H9 (cell line): ENCODE data around the gene RMDN2. TPM values are rescaled to one million over a fixed set of nuclear protein-coding genes. Genes with fewer than 3 reads are reported as not detected.

Source experiments
- DNase-seq: peaks from one replicate; pipeline ENCODE4 v3.0.0-alpha.2; 2017
- H2AFZ ChIP-seq: one replicate; pipeline ENCODE4 v1.6.1; 2013; ENCODE audit warnings: mild to moderate bottlenecking, low read length, control low read depth, moderate library complexity
- H2AK5ac ChIP-seq: 2 replicates; pipeline ENCODE4 v1.6.1; 2013; ENCODE audit warnings: low read length, control low read depth, mixed read lengths; ENCODE audit not compliant: insufficient read length
- H2BK120ac ChIP-seq: one replicate; pipeline ENCODE4 v1.6.1; 2013; ENCODE audit warnings: low read depth, mild to moderate bottlenecking, low read length, control low read depth, inconsistent platforms; ENCODE audit not compliant: poor library complexity, severe bottlenecking
- H2BK12ac ChIP-seq: 2 replicates; pipeline ENCODE4 v1.6.1; 2013; ENCODE audit warnings: low read length, control low read depth, mixed read lengths, low read depth; ENCODE audit not compliant: insufficient read length
- H2BK15ac ChIP-seq: 2 replicates; pipeline ENCODE4 v1.6.1; 2013; ENCODE audit warnings: low read depth, low read length, control low read depth
- H2BK20ac ChIP-seq: one replicate; pipeline ENCODE4 v1.6.1; 2013; ENCODE audit warnings: low read depth, mild to moderate bottlenecking, low read length, control low read depth, inconsistent platforms; ENCODE audit not compliant: poor library complexity, severe bottlenecking
- H2BK5ac ChIP-seq: 2 replicates; pipeline ENCODE4 v1.6.1; 2013; ENCODE audit warnings: low read length, control low read depth, mixed read lengths; ENCODE audit not compliant: insufficient read length
- H3K14ac ChIP-seq: 2 replicates; pipeline ENCODE4 v1.6.1; 2013; ENCODE audit warnings: low read length, control low read depth; ENCODE audit not compliant: insufficient read depth
- H3K18ac ChIP-seq: 2 replicates; pipeline ENCODE4 v1.6.1; 2013; ENCODE audit warnings: low read depth, mild to moderate bottlenecking, mixed read lengths, low read length, control low read depth; ENCODE audit not compliant: insufficient read length
- H3K23ac ChIP-seq: 2 replicates; pipeline ENCODE4 v1.6.1; 2013; ENCODE audit warnings: low read length, control low read depth, mixed read lengths, low read depth; ENCODE audit not compliant: insufficient read length
- H3K23me2 ChIP-seq: 2 replicates; pipeline ENCODE4 v1.6.1; 2013; ENCODE audit warnings: low read depth, mild to moderate bottlenecking, mixed read lengths, low read length, control low read depth; ENCODE audit not compliant: insufficient read length, poor library complexity, severe bottlenecking
- H3K27ac ChIP-seq: 2 replicates; pipeline ENCODE4 v1.5.1; 2013; ENCODE audit warnings: low read length, control low read depth, mixed read lengths, low read depth; ENCODE audit not compliant: insufficient read length
- H3K27me3 ChIP-seq: 2 replicates; pipeline ENCODE4 v1.6.1; 2013; ENCODE audit warnings: low read length, control low read depth, inconsistent platforms; ENCODE audit not compliant: insufficient read depth
- H3K4ac ChIP-seq: 2 replicates; pipeline ENCODE4 v1.6.1; 2013; ENCODE audit warnings: low read depth, mild to moderate bottlenecking, control low read depth, inconsistent platforms, low read length, moderate library complexity
- H3K4me1 ChIP-seq: 2 replicates; pipeline ENCODE4 v1.6.1; 2013; ENCODE audit warnings: low read length, control low read depth, inconsistent platforms; ENCODE audit not compliant: insufficient read depth
- H3K4me2 ChIP-seq: 2 replicates; pipeline ENCODE4 v1.6.1; 2013; ENCODE audit warnings: low read length, control low read depth, mixed read lengths; ENCODE audit not compliant: insufficient read length, insufficient read depth
- H3K56ac ChIP-seq: 2 replicates; pipeline ENCODE4 v1.6.1; 2013; ENCODE audit warnings: low read depth, mild to moderate bottlenecking, mixed read lengths, low read length, control low read depth; ENCODE audit not compliant: insufficient read length
- H3K79me1 ChIP-seq: 2 replicates; pipeline ENCODE4 v1.6.1; 2013; ENCODE audit warnings: low read depth, mild to moderate bottlenecking, moderate library complexity, low read length, control low read depth, inconsistent platforms; ENCODE audit not compliant: insufficient read depth, poor library complexity, severe bottlenecking
- H3K79me2 ChIP-seq: 2 replicates; pipeline ENCODE4 v1.6.1; 2013; ENCODE audit warnings: low read length, control low read depth, inconsistent platforms; ENCODE audit not compliant: insufficient read depth
- H3K9ac ChIP-seq: 2 replicates; pipeline ENCODE4 v1.6.1; 2013; ENCODE audit warnings: low read length, control low read depth, mixed read lengths; ENCODE audit not compliant: insufficient read length; ENCODE audit errors: extremely low read depth
- H3K9me3 ChIP-seq: one replicate; pipeline ENCODE4 v1.6.1; 2013; ENCODE audit warnings: low read depth, low read length, inconsistent platforms; ENCODE audit not compliant: control insufficient read depth
- H3T11ph ChIP-seq: one replicate; pipeline ENCODE4 v1.6.1; 2013; ENCODE audit warnings: mild to moderate bottlenecking, low read length, control low read depth, inconsistent platforms
- H4K20me1 ChIP-seq: one replicate; pipeline ENCODE4 v1.6.1; 2013; ENCODE audit not compliant: control insufficient read depth, insufficient read length, insufficient read depth
- H4K5ac ChIP-seq: 2 replicates; pipeline ENCODE4 v1.6.1; 2013; ENCODE audit warnings: low read depth, mild to moderate bottlenecking, mixed read lengths, low read length, control low read depth; ENCODE audit not compliant: insufficient read length
- H4K8ac ChIP-seq: replicated peaks from 2 replicates; pipeline ENCODE4 v1.6.1; 2013; ENCODE audit warnings: low read length, control low read depth, mixed read lengths, low read depth; ENCODE audit not compliant: insufficient read length
- H4K91ac ChIP-seq: 2 replicates; pipeline ENCODE4 v1.6.1; 2013; ENCODE audit warnings: low read depth, mild to moderate bottlenecking, moderate library complexity, mixed read lengths, low read length, control low read depth; ENCODE audit not compliant: insufficient read length
- H3K27ac Mint-ChIP-seq, 3 experiments: 2 replicates in 2 of 3; 3 replicates in 1 of 3; pipeline ENCODE4 v1.8.0; 2020 to 2021; ENCODE audit warnings: mixed read lengths in 3 of 3, mild to moderate bottlenecking in 1 of 3, moderate library complexity in 1 of 3
- H3K27me3 Mint-ChIP-seq: 2 replicates; pipeline ENCODE4 v1.8.0; 2021; ENCODE audit warnings: low read depth, mild to moderate bottlenecking, moderate library complexity, mixed read lengths
- H3K36me3 Mint-ChIP-seq, 3 experiments: 2 replicates in 2 of 3; 3 replicates in 1 of 3; pipeline ENCODE4 v1.8.0; 2020 to 2021; ENCODE audit warnings: low read depth in 3 of 3, mixed read lengths in 3 of 3; ENCODE audit not compliant: insufficient read depth in 1 of 3
- H3K4me1 Mint-ChIP-seq, 2 experiments: 2 replicates each; pipeline ENCODE4 v1.8.0; 2020; ENCODE audit warnings: mixed read lengths in 2 of 2
- H3K4me3 Mint-ChIP-seq, 2 experiments: 2 replicates in 1 of 2; 3 replicates in 1 of 2; pipeline ENCODE4 v1.8.0; 2020 to 2021; ENCODE audit warnings: mild to moderate bottlenecking in 2 of 2, mixed read lengths in 2 of 2, moderate library complexity in 1 of 2
- H3K9me3 Mint-ChIP-seq, 2 experiments: 2 replicates in 1 of 2; 3 replicates in 1 of 2; pipeline ENCODE4 v1.8.0; 2020; ENCODE audit warnings: mild to moderate bottlenecking in 2 of 2, mixed read lengths in 2 of 2, moderate library complexity in 1 of 2
- WGBS: extraction: QIAGEN DNeasy Blood & Tissue Kit; methylation state at CpG from one replicate; pipeline ENCODE4 v1.1.7; 2013; ENCODE audit warnings: missing lambda C conversion rate, low lambda C conversion rate, mixed read lengths; ENCODE audit not compliant: insufficient read length; ENCODE audit errors: extremely low coverage; 5-methylcytosine and 5-hydroxymethylcytosine counted together
- total RNA-seq: library from RNA; stranded (reverse); gene quantifications from 2 replicates; pipeline ENCODE4 v1.2.1, GENCODE V29; 2021
- TF ChIP-seq, protein P1 (sequence below): fragments of 200-600 bp; sonication (generic); conservative IDR thresholded peaks from 3 replicates; pipeline ENCODE4 v1.8.0; 2021; ENCODE audit warnings: antibody characterized with exemption, mild to moderate bottlenecking

The RMDN2 gene
- total RNA-seq, 1 experiment from 2014 or later = 2.8 TPM

DNA sequence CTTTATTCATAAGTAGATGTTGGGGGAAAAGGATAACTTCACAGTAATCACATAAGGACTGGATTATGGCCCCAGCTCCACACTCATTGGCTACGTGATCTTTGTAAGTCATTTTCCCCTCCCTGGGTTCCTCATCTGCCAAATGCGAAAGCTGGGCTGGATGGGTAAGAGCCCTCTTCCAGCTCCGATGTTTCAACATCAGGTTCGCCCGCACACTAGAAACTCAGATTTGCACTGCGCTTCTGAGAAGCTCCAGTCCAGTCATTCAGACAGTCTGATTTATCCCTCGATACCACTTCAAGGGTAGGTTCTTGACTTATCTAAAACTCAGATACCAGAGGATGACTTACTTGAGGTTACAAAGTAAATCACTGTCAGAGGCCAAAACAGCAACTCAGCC is 31.0 kb upstream of the RMDN2 start:
- 0 out of 2 replicates have a peak, but pooled peaks cover 2% of the 10 kb centered on the region for H3K27me3 Mint-ChIP-seq
- H2AFZ ChIP-seq = no peak overlapping the region
- DNase-seq = no peak

More for the DNA sequence above, 31.0 kb upstream of the RMDN2 start:
- Histone ChIP-seq H3K27me3 (no peaks in the 10 kb centered on the region), H3K79me2 (no peaks in the 10 kb centered on the region), H3K56ac (no peak overlapping the region), H4K91ac (no peak overlapping the region), H3K14ac (no peak overlapping the region), H3K23ac (no peak overlapping the region), H2BK20ac (no peak overlapping the region), H2BK12ac (no peak overlapping the region), H3K4me2 (no peak overlapping the region), H2AK5ac (no peak overlapping the region), H3K18ac (no peak overlapping the region), H3K4ac (no peak overlapping the region), H4K20me1 (no peaks in the 10 kb centered on the region), H3K9ac (no peak overlapping the region), H3K79me1 (no peaks in the 10 kb centered on the region), H4K5ac (no peak overlapping the region), H3K4me1 (no peaks in the 10 kb centered on the region), H3K27ac (no peak overlapping the region), H2BK5ac (no peak overlapping the region), H3T11ph (no peak overlapping the region), H2BK15ac (no peak overlapping the region), H3K9me3 (no peaks in the 10 kb centered on the region), H3K23me2 (no peaks in the 10 kb centered on the region), H2BK120ac (no peak overlapping the region), H4K8ac (no peak overlapping the region)
- Mint-ChIP-seq H3K27ac (no peak overlapping the region), H3K4me3 (no peak overlapping the region), H3K4me1 (peaks cover 9 to 12% of the 10 kb centered on the region in 2 experiments), H3K36me3 (no peaks in the 10 kb centered on the region), H3K9me3 (no peaks in the 10 kb centered on the region; a peak in 1 of 5 replicates)
- no CpG with 5 or more reads among the region's 7 CpGs for WGBS
- TF ChIP-seq, protein P1, sequence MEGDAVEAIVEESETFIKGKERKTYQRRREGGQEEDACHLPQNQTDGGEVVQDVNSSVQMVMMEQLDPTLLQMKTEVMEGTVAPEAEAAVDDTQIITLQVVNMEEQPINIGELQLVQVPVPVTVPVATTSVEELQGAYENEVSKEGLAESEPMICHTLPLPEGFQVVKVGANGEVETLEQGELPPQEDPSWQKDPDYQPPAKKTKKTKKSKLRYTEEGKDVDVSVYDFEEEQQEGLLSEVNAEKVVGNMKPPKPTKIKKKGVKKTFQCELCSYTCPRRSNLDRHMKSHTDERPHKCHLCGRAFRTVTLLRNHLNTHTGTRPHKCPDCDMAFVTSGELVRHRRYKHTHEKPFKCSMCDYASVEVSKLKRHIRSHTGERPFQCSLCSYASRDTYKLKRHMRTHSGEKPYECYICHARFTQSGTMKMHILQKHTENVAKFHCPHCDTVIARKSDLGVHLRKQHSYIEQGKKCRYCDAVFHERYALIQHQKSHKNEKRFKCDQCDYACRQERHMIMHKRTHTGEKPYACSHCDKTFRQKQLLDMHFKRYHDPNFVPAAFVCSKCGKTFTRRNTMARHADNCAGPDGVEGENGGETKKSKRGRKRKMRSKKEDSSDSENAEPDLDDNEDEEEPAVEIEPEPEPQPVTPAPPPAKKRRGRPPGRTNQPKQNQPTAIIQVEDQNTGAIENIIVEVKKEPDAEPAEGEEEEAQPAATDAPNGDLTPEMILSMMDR = no peak
